ENCODE results near the gene E2F7.

- TF ChIP-seq CTCF (IDR thresholded peaks at IDR 0.05; ENCODE audit: borderline replicate concordance, extremely low read depth, low read length, poor library complexity, severe bottlenecking): no peak
- TF ChIP-seq EZH2 (IDR thresholded peaks at IDR 0.05; ENCODE audit: borderline replicate concordance, low read depth, low read length, severe bottlenecking): no peak
Observed at GRCh38 chr12:77079631-77080030, 14.3 kb upstream of the E2F7 start.
